GM23338 (cell line): ENCODE measurements around the gene AQP1. TPM values are rescaled to one million over a fixed set of nuclear protein-coding genes. Genes with fewer than 3 reads are reported as not detected.

Source experiments
- ATAC-seq: fragments of 200-7000 bp; cut with Tn5 transposase; 3 replicates; pipeline ENCODE4 v1.9.1; 2020
- DNase-seq: peaks from one replicate; pipeline ENCODE4 v3.0.0-alpha.2; 2015; ENCODE audit warnings: low spot score
- H2AFZ ChIP-seq: fragments of 200-600 bp; sonication (generic); 2 replicates; pipeline ENCODE4 v1.8.0; 2016; ENCODE audit warnings: antibody characterized with exemption, mild to moderate bottlenecking, moderate library complexity
- H3F3A ChIP-seq: fragments of 200-600 bp; sonication (generic); replicated peaks from 2 replicates; pipeline ENCODE4 v1.8.0; 2017; ENCODE audit warnings: antibody characterized with exemption, mixed run types, low read depth
- H3K27ac ChIP-seq: fragments of 200-600 bp; sonication (generic); 2 replicates; pipeline ENCODE4 v1.6.1; 2016; ENCODE audit warnings: low read depth
- H3K27me3 ChIP-seq: fragments of 200-600 bp; sonication (generic); 2 replicates; pipeline ENCODE4 v1.8.0; 2016; ENCODE audit warnings: mild to moderate bottlenecking, mixed run types, moderate library complexity; ENCODE audit not compliant: insufficient read depth
- H3K36me3 ChIP-seq: fragments of 200-600 bp; sonication (generic); 2 replicates; pipeline ENCODE4 v1.8.0; 2016; ENCODE audit warnings: mild to moderate bottlenecking; ENCODE audit not compliant: insufficient read depth
- H3K4me1 ChIP-seq: fragments of 200-600 bp; sonication (generic); 2 replicates; pipeline ENCODE4 v1.8.0; 2016; ENCODE audit warnings: mild to moderate bottlenecking, moderate library complexity; ENCODE audit not compliant: insufficient read depth
- H3K4me2 ChIP-seq: fragments of 200-600 bp; sonication (generic); 2 replicates; pipeline ENCODE4 v1.7.1; 2017; ENCODE audit warnings: mixed run types
- H3K4me3 ChIP-seq: fragments of 200-600 bp; sonication (generic); 2 replicates; pipeline ENCODE4 v1.6.1; 2016; ENCODE audit warnings: mixed run types
- H3K79me2 ChIP-seq: fragments of 200-600 bp; sonication (generic); replicated peaks from 2 replicates; pipeline ENCODE4 v1.8.0; 2017; ENCODE audit warnings: mild to moderate bottlenecking; ENCODE audit not compliant: insufficient read depth
- H3K9me2 ChIP-seq: fragments of 200-600 bp; sonication (generic); 2 replicates; pipeline ENCODE4 v1.8.0; 2017; ENCODE audit not compliant: insufficient read depth
- H4K20me1 ChIP-seq: fragments of 200-600 bp; sonication (generic); replicated peaks from 2 replicates; pipeline ENCODE4 v1.8.0; 2017; ENCODE audit warnings: mild to moderate bottlenecking; ENCODE audit not compliant: insufficient read depth
- H3K27ac Mint-ChIP-seq: 2 replicates; pipeline ENCODE4 v1.8.0; 2020; ENCODE audit warnings: inconsistent platforms, mild to moderate bottlenecking, moderate library complexity, mixed read lengths
- H3K27me3 Mint-ChIP-seq: 3 replicates; pipeline ENCODE4 v1.8.0; 2022; ENCODE audit warnings: low read depth, mild to moderate bottlenecking, moderate library complexity, mixed read lengths, inconsistent platforms; ENCODE audit not compliant: insufficient read depth, poor library complexity
- H3K36me3 Mint-ChIP-seq: 3 replicates; pipeline ENCODE4 v1.8.0; 2021; ENCODE audit warnings: low read depth, mild to moderate bottlenecking, inconsistent platforms, moderate library complexity, mixed read lengths
- H3K4me1 Mint-ChIP-seq: 3 replicates; pipeline ENCODE4 v1.8.0; 2020; ENCODE audit warnings: mild to moderate bottlenecking, inconsistent platforms, mixed read lengths
- H3K4me3 Mint-ChIP-seq: 3 replicates; pipeline ENCODE4 v1.8.0; 2021; ENCODE audit warnings: moderate library complexity, mild to moderate bottlenecking, inconsistent platforms, mixed read lengths
- H3K9me3 Mint-ChIP-seq: 3 replicates; pipeline ENCODE4 v1.8.0; 2020; ENCODE audit warnings: moderate library complexity, mild to moderate bottlenecking, inconsistent platforms, mixed read lengths
- CREB1 ChIP-seq: fragments of 250-450 bp; sonication (Bioruptor Pico); IDR thresholded peaks from 2 replicates; pipeline ENCODE4 v1.5.0; 2020; ENCODE audit warnings: low read depth, mild to moderate bottlenecking, moderate library complexity
- ETS1 ChIP-seq: IDR thresholded peaks from 2 replicates; pipeline ENCODE4 v1.6.1; 2016; ENCODE audit warnings: antibody characterized with exemption
- EZH2 ChIP-seq: fragments of 200-600 bp; sonication (generic); IDR thresholded peaks from one replicate; pipeline ENCODE4 v1.8.0; 2017; ENCODE audit warnings: antibody characterized with exemption, mild to moderate bottlenecking, low read depth; ENCODE audit not compliant: unreplicated experiment
- EZH2phosphoT487 ChIP-seq: fragments of 200-600 bp; sonication (generic); IDR thresholded peaks from one replicate; pipeline ENCODE4 v1.8.1; 2018; ENCODE audit warnings: antibody characterized with exemption; ENCODE audit not compliant: unreplicated experiment
- JUNB ChIP-seq: IDR thresholded peaks from one replicate; pipeline ENCODE4 v1.6.1; 2016; ENCODE audit warnings: antibody characterized with exemption; ENCODE audit not compliant: unreplicated experiment
- NANOG ChIP-seq: IDR thresholded peaks from 2 replicates; pipeline ENCODE4 v1.6.1; 2016; ENCODE audit warnings: antibody characterized with exemption, borderline replicate concordance
- POLR2AphosphoS5 ChIP-seq: IDR thresholded peaks from 2 replicates; pipeline ENCODE4 v1.6.1; 2016; ENCODE audit warnings: antibody characterized with exemption, low read depth
- REST ChIP-seq: IDR thresholded peaks from one replicate; pipeline ENCODE4 v1.6.1; 2018; ENCODE audit warnings: antibody characterized with exemption; ENCODE audit not compliant: unreplicated experiment
- STAT1 ChIP-seq: IDR thresholded peaks from one replicate; pipeline ENCODE4 v1.6.1; 2016; ENCODE audit warnings: antibody characterized with exemption; ENCODE audit not compliant: unreplicated experiment
- ZNF114 ChIP-seq: fragments of 250-450 bp; sonication (Bioruptor Pico); IDR thresholded peaks from 2 replicates; pipeline ENCODE4 v1.5.0; 2020; ENCODE audit warnings: mild to moderate bottlenecking, moderate library complexity
- ZNF331 ChIP-seq: fragments of 250-450 bp; sonication (Bioruptor Pico); IDR thresholded peaks from 2 replicates; pipeline ENCODE4 v1.5.0; 2020; ENCODE audit warnings: low read depth, mild to moderate bottlenecking, moderate library complexity
- ZNF462 ChIP-seq: fragments of 250-450 bp; sonication (Bioruptor Pico); IDR thresholded peaks from 2 replicates; pipeline ENCODE4 v1.5.0; 2020; ENCODE audit warnings: mild to moderate bottlenecking, moderate library complexity
- polyA plus RNA-seq: library from polyadenylated mRNA; unstranded; fragments of >200 nt; fragmentation: Nextera tagmentation; extraction: Ambion mirVana; gene quantifications from 2 replicates; pipeline ENCODE4 v1.2.1, GENCODE V29; 2016
- total RNA-seq: library from RNA; depleted of rRNA; stranded (reverse); fragments of >200 nt; shearing (Covaris generic); gene quantifications from 2 replicates; pipeline ENCODE4 v1.2.3, GENCODE V29; 2014

AQP1 gene
- total and polyA plus RNA-seq, 2 experiments from 2014 or later: 0.28 TPM; not detected in 1

GRCh38 chr7:30934225-30934624 lies 22.6 kb downstream of the AQP1 start (continued):
- TF ChIP-seq ETS1: no peak
- no peak for TF ChIP-seq CREB1 (CRISPR knock-in tag)
- no peak for TF ChIP-seq JUNB
- no peak for TF ChIP-seq EZH2
- TF ChIP-seq POLR2AphosphoS5: no peak
- no peak for TF ChIP-seq ZNF114 (CRISPR knock-in tag)
- no peak for TF ChIP-seq NANOG
- TF ChIP-seq ZNF331 (CRISPR knock-in tag): no peak
- no peak for TF ChIP-seq EZH2phosphoT487

GRCh38 chr7:30934732-30935568 lies 23.3 kb downstream of the AQP1 start:
- H3K4me2 ChIP-seq: no peak overlapping the region
- H3F3A ChIP-seq: no peaks in the 10 kb centered on the region
- no peak for ATAC-seq
- no peaks in the 10 kb centered on the region for H4K20me1 ChIP-seq
- H3K27ac ChIP-seq: no peak overlapping the region
- Mint-ChIP-seq H3K27me3 (peaks cover 12% of the 10 kb centered on the region), H3K27ac (no peak overlapping the region), H3K4me3 (no peak overlapping the region), H3K36me3 (no peaks in the 10 kb centered on the region), H3K9me3 (no peaks in the 10 kb centered on the region), H3K4me1 (peaks cover 7% of the 10 kb centered on the region; the same call in 2 of the 3 replicates)
- DNase-seq: no peak
- H3K9me2 ChIP-seq: no peaks in the 10 kb centered on the region
- H2AFZ ChIP-seq: no peak overlapping the region
- H3K27me3 ChIP-seq: no peaks in the 10 kb centered on the region
- H3K36me3 ChIP-seq: no peaks in the 10 kb centered on the region
- peaks cover 6% of the 10 kb centered on the region; the same call in 1 of the 2 replicates for H3K4me1 ChIP-seq
- no peaks in the 10 kb centered on the region for H3K79me2 ChIP-seq
- TF ChIP-seq STAT1: no peak
- no peak for TF ChIP-seq ETS1
- TF ChIP-seq ZNF114 (CRISPR knock-in tag): no peak
- no peak for TF ChIP-seq EZH2
- TF ChIP-seq CREB1 (CRISPR knock-in tag): no peak
- TF ChIP-seq REST: no peak
- TF ChIP-seq ZNF462 (CRISPR knock-in tag): no peak
- no peak for TF ChIP-seq ZNF331 (CRISPR knock-in tag)
- H3K4me3 ChIP-seq: no peak overlapping the region
